Psoas muscle (tissue), 8 donors: ENCODE measurements around the gene SMIM20. TPM values are rescaled to one million over a fixed set of nuclear protein-coding genes. Genes with fewer than 3 reads are reported as not detected.

ENCODE experiments used
- ATAC-seq, 4 donors: fragments of 200-7000 bp; cut with Tn5 transposase; one replicate each; pipeline ENCODE4 v1.9.1; 2020; ENCODE audit warnings: moderate library complexity in 3 of 4, mild to moderate bottlenecking in 2 of 4
- DNase-seq, 2 donors: peaks; one replicate each; pipeline ENCODE4 v3.0.0-alpha.2; 2020
- H3K27ac ChIP-seq: fragments of 200-600 bp; one replicate; pipeline ENCODE4 v1.8.0; 2022
- H3K27me3 ChIP-seq, 3 donors: fragments of 200-600 bp in 1 of 3; one replicate each; pipeline versions ENCODE4 v1.6.1 to v1.8.0; 2013 to 2022; ENCODE audit warnings: low read length in 2 of 3, mild to moderate bottlenecking in 2 of 3, moderate library complexity in 1 of 3; ENCODE audit not compliant: insufficient read depth in 3 of 3
- H3K36me3 ChIP-seq, 2 donors: fragments of 200-600 bp in 1 of 2; one replicate each; pipeline versions ENCODE4 v1.6.1 to v1.8.0; 2013 to 2022; ENCODE audit warnings: low read depth in 1 of 2, mild to moderate bottlenecking in 1 of 2, moderate library complexity in 1 of 2; ENCODE audit not compliant: insufficient read depth in 1 of 2
- H3K4me1 ChIP-seq: fragments of 200-600 bp; one replicate; pipeline ENCODE4 v1.8.0; 2022
- H3K4me3 ChIP-seq: fragments of 200-600 bp; one replicate; pipeline ENCODE4 v1.8.0; 2022; ENCODE audit warnings: mild to moderate bottlenecking
- H3K9me3 ChIP-seq: fragments of 200-600 bp; one replicate; pipeline ENCODE4 v1.8.0; 2022
- WGBS, 3 donors: extraction: QIAGEN DNeasy Blood & Tissue Kit; methylation state at CpG; one replicate each; pipeline versions ENCODE4 v1.1.6 to v1.1.7; 2013; 5-methylcytosine and 5-hydroxymethylcytosine counted together
- intact Hi-C, 2 donors: fragments of 100-400 bp; cut with DNase I; formaldehyde crosslinking; loops; one replicate each; pipeline versions ENCODE4 v1.11.0 to v1.14.2; 2022
- polyA plus RNA-seq, 3 donors: library from polyadenylated mRNA; stranded (reverse); fragments of 200-250 nt; gene quantifications; one replicate each; pipeline ENCODE4 v1.2.3, GENCODE V29; 2013
- total RNA-seq, 4 donors: library from RNA; stranded (reverse); fragmentation: NEBNext Ultra II Directional in 2 of 4; extraction: Animal tissue kit (Norgen Biotek cat#: 25700) in 2 of 4; gene quantifications; one replicate each; pipeline versions ENCODE4 v1.2.1 to v1.2.4, GENCODE V29; 2021 to 2023
- TF ChIP-seq, protein P1 (sequence below): fragments of 200-600 bp; IDR thresholded peaks from one replicate; pipeline ENCODE4 v1.8.0; 2022; ENCODE audit warnings: antibody characterized with exemption
- donor health status: healthy with polysubstance abuse.
- donor health status: DM: no; HTN: no; CAD: no; lungs with moderate emphysema.
- donor health status: Bipolar disorder and iron deficiency.
- donor health status: healthy.
- donor health status: DM: yes; HTN: yes; CAD: no.
- donor health status: DM: no; HTN: no; CAD: no.
- donor health status: DM: no; HTN: no; CAD: no.
- donor health status: DM: yes; HTN: yes; CAD: no.

SMIM20 gene
- total and polyA plus RNA-seq, 7 donors: 30.9 to 100 (median 47.6) TPM

DNA sequence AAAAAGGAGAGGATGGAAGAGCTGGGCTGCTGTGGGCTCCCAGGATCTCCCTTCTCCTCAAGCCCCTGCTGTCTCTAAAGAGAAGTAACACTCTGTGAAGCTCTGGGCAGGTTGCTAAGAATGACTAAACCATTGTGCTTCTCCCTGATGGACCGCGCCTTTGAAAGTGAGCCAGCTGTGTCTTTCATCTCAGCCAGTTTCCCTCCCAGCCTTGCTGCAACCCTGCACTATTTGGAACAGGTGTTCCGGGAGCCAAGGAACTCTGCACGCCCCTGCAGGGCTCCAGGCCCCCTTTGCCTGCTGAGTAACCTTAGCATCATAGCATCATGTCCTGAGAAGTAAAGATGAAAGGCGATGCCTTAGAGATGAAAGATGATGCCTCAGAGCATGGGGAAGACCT lies 39.7 kb downstream of the SMIM20 start:
- H3K9me3 ChIP-seq: no peaks in the 10 kb centered on the region
- no peaks in the 10 kb centered on the region for H3K27me3 ChIP-seq
- H3K27ac ChIP-seq: no peak overlapping the region
- intact Hi-C loops: no loop called here
- H3K4me1 ChIP-seq: no peaks in the 10 kb centered on the region
- WGBS, 3 donors: 34 to 46% (median 42%) methylated on average over 5 of the region's 5 CpGs
- peak in 1 of 2 donors; percentile 41 for DNase-seq
- TF ChIP-seq, protein P1, sequence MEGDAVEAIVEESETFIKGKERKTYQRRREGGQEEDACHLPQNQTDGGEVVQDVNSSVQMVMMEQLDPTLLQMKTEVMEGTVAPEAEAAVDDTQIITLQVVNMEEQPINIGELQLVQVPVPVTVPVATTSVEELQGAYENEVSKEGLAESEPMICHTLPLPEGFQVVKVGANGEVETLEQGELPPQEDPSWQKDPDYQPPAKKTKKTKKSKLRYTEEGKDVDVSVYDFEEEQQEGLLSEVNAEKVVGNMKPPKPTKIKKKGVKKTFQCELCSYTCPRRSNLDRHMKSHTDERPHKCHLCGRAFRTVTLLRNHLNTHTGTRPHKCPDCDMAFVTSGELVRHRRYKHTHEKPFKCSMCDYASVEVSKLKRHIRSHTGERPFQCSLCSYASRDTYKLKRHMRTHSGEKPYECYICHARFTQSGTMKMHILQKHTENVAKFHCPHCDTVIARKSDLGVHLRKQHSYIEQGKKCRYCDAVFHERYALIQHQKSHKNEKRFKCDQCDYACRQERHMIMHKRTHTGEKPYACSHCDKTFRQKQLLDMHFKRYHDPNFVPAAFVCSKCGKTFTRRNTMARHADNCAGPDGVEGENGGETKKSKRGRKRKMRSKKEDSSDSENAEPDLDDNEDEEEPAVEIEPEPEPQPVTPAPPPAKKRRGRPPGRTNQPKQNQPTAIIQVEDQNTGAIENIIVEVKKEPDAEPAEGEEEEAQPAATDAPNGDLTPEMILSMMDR: no peak
- no peak overlapping the region for H3K4me3 ChIP-seq
- ATAC-seq: no peak
- H3K36me3 ChIP-seq: no peaks in the 10 kb centered on the region

DNA sequence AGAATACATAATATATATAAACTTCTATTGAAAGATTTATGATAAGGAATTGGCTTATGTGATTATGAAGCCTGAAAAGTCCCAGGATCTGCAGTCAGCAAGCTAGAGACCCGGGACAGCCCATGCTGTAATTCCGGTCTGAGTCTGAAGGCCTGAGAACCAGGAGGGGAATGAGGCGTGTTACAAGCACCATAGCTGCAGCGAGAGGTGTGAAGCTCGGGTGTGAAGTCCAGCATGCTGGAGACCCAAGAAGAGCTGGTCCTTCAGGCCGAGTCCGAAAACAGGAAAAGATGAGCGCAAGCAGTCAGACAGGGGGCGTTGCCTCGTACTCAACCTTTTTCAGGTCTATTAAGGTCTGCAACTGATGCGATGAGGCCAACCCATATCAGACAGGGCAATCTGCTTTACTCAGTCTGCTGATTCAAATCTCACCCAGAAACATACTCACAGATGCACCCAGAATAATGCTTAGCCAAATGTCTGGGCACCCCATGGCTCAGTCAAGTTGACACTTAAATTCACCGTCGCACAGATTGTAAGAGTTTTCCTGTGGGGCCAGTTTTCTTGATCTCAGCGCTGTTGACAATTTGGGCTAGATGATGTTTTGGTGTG lies 40.4 kb downstream of the SMIM20 start:
- WGBS, 3 donors: 79 to 90% (median 89%) methylated on average over 14 of the region's 14 CpGs
- Histone ChIP-seq H3K9me3 (no peaks in the 10 kb centered on the region), H3K27me3 (no peaks in the 10 kb centered on the region), H3K4me3 (no peak overlapping the region), H3K4me1 (no peaks in the 10 kb centered on the region), H3K27ac (no peak overlapping the region), H3K36me3 (no peaks in the 10 kb centered on the region)
- intact Hi-C loops: no loop called here
- ATAC-seq (no peak), DNase-seq (no peak)
- TF ChIP-seq, protein P1: no peak

GRCh38 chr4:25955705-25956104 lies 41.7 kb downstream of the SMIM20 start:
- Histone ChIP-seq H3K36me3 (no peaks in the 10 kb centered on the region), H3K9me3 (no peaks in the 10 kb centered on the region), H3K4me3 (no peak overlapping the region), H3K4me1 (no peaks in the 10 kb centered on the region), H3K27me3 (no peaks in the 10 kb centered on the region), H3K27ac (no peak overlapping the region)
- DNase-seq (no peak), ATAC-seq (no peak)
- intact Hi-C loops: no loop called here
- TF ChIP-seq, protein P1: no peak
- 70 to 84% (median 75%) methylated on average over 4 of the region's 4 CpGs for WGBS, 3 donors

DNA sequence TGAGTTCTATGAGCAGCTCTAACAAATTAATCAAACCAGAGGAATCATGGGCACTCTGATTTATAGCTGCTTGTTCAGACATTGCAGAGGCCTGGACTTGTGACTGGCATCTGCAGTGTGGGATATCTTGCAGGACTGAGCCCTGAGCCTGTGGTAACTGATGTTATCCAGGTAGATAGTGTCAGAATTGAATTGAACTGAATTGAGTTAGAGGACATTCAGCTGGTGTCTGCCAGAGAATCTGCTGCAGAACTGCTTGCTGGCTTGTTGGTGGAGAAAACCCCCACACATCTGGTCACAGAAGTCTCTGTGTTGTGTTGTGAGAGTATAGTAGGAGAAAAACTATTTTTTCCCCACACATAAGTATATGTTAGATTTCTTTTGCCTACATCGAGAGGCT lies 42.2 kb downstream of the SMIM20 start:
- no peak overlapping the region for H3K27ac ChIP-seq
- DNase-seq (no peak), ATAC-seq (no peak)
- no peaks in the 10 kb centered on the region for H3K4me1 ChIP-seq
- TF ChIP-seq, protein P1: no peak
- no peaks in the 10 kb centered on the region for H3K9me3 ChIP-seq
- no peak overlapping the region for H3K4me3 ChIP-seq
- no peaks in the 10 kb centered on the region for H3K36me3 ChIP-seq
- 94 to 97% (median 97%) methylated on average over 1 of the region's 1 CpG for whole genome bisulfite sequencing, 3 donors
- intact Hi-C loops: no loop called here
- no peaks in the 10 kb centered on the region for H3K27me3 ChIP-seq

- Histone ChIP-seq H3K36me3 (no peaks in the 10 kb centered on the region), H3K27ac (no peak overlapping the region), H3K9me3 (no peaks in the 10 kb centered on the region), H3K27me3 (no peaks in the 10 kb centered on the region), H3K4me3 (no peak overlapping the region), H3K4me1 (no peaks in the 10 kb centered on the region)
- TF ChIP-seq, protein P1: no peak
- whole genome bisulfite sequencing, 3 donors: 78 to 88% (median 83%) methylated on average over 8 of the region's 8 CpGs
- DNase-seq: no peak
- no peak for ATAC-seq
- intact Hi-C loops: no loop called here
These were observed 44.1 kb downstream of the SMIM20 start for GRCh38 chr4:25958110-25958509.
